ENCODE measurements around the gene VIPR2. TPM values are rescaled to one million over a fixed set of nuclear protein-coding genes. Genes with fewer than 3 reads are reported as not detected.

VIPR2 gene
- total and polyA plus RNA-seq, 3 donors from 2014 or later = 2.5 to 5.3 (median 4.9) TPM

GRCh38 chr7:159091041-159091440, 53.6 kb downstream of the VIPR2 start:
- no peak overlapping the region for H3K27ac ChIP-seq
- TF ChIP-seq POLR2A (IDR thresholded peaks at IDR 0.05) (no peak), CTCF (IDR thresholded peaks at IDR 0.05) (no peak)
- H3K36me3 ChIP-seq (ENCODE audit: low read depth, missing control alignments) = no peaks in the 10 kb centered on the region
- 91 to 93% methylated on average over 12 to 13 of the region's 13 CpGs for WGBS, 2 donors
- no peak overlapping the region for H3K4me3 ChIP-seq
- DNase-seq = peak; percentile 8
- H3K9me3 ChIP-seq = no peaks in the 10 kb centered on the region
- intact Hi-C loops (cut with DNase I; ENCODE audit: low total_unique reads) = no loop called here
- H3K27me3 ChIP-seq = no peaks in the 10 kb centered on the region
- no peaks in the 10 kb centered on the region for H3K4me1 ChIP-seq

GRCh38 chr7:159088016-159088865, 56.4 kb downstream of the VIPR2 start:
- H3K27ac ChIP-seq = no peak overlapping the region
- peak; percentile 1 for DNase-seq
- no peak for TF ChIP-seq POLR2A (IDR thresholded peaks at IDR 0.05)
- no peak for TF ChIP-seq CTCF (IDR thresholded peaks at IDR 0.05)
- 94 to 97% methylated on average over 5 to 18 of the region's 18 CpGs for WGBS, 2 donors
- H3K4me3 ChIP-seq = no peak overlapping the region
- intact Hi-C loops (cut with DNase I; ENCODE audit: low total_unique reads) = no loop called here
- no peaks in the 10 kb centered on the region for H3K4me1 ChIP-seq
- H3K36me3 ChIP-seq (ENCODE audit: low read depth, missing control alignments) = no peaks in the 10 kb centered on the region
- no peaks in the 10 kb centered on the region for H3K27me3 ChIP-seq
- H3K9me3 ChIP-seq = no peaks in the 10 kb centered on the region

- intact Hi-C loops (cut with DNase I; ENCODE audit: low total_unique reads) = no loop called here
- no peak for TF ChIP-seq CTCF (IDR thresholded peaks at IDR 0.05)
- no peak for TF ChIP-seq POLR2A (IDR thresholded peaks at IDR 0.05)
- Histone ChIP-seq H3K9me3 (no peaks in the 10 kb centered on the region), H3K4me1 (no peaks in the 10 kb centered on the region), H3K27ac (no peak overlapping the region), H3K27me3 (no peaks in the 10 kb centered on the region), H3K36me3 (ENCODE audit: low read depth, missing control alignments) (no peaks in the 10 kb centered on the region), H3K4me3 (no peak overlapping the region)
- WGBS, 2 donors = 86 to 90% methylated on average over 9 to 10 of the region's 10 CpGs
- DNase-seq = peak; percentile 9
Measured at GRCh38 chr7:159086301-159086925, 58.3 kb downstream of the VIPR2 start.

- no peaks in the 10 kb centered on the region for H3K27me3 ChIP-seq
- H3K36me3 ChIP-seq (ENCODE audit: low read depth, missing control alignments) = no peaks in the 10 kb centered on the region
- H3K4me3 ChIP-seq = no peak overlapping the region
- H3K9me3 ChIP-seq = no peaks in the 10 kb centered on the region
- TF ChIP-seq CTCF (IDR thresholded peaks at IDR 0.05) = no peak
- no peak for TF ChIP-seq POLR2A (IDR thresholded peaks at IDR 0.05)
- 84 to 86% methylated on average over 8 to 27 of the region's 27 CpGs for WGBS, 2 donors
- no peaks in the 10 kb centered on the region for H3K4me1 ChIP-seq
- DNase-seq = no peak
- intact Hi-C loops (cut with DNase I; ENCODE audit: low total_unique reads) = no loop called here
- H3K27ac ChIP-seq = no peak overlapping the region
Measured at GRCh38 chr7:159084069-159084801, 60.4 kb downstream of the VIPR2 start.
